WTC11 (cell line): ENCODE data around the gene OGG1. TPM values are rescaled to one million over a fixed set of nuclear protein-coding genes. Genes with fewer than 3 reads are reported as not detected.

Experiments used
- ATAC-seq: fragments of 200-7000 bp; cut with Tn5 transposase; 2 replicates; pipeline ENCODE4 v1.10.0; 2021; ENCODE audit warnings: mild to moderate bottlenecking, moderate library complexity
- CTCF ChIA-PET: fragments of 300-600 bp; sonication (Branson Sonifier 250); formaldehyde crosslinking; loops from one replicate; lab custom pipeline; 2021; ENCODE audit warnings: antibody characterized with exemption; lab: Charles Lee
- POLR2A ChIA-PET: fragments of 350-600 bp; sonication (Branson Sonifier 250); formaldehyde crosslinking; loops from one replicate; lab custom pipeline; 2021; ENCODE audit warnings: antibody characterized with exemption; lab: Charles Lee
- DNase-seq: peaks from one replicate; pipeline ENCODE4 v3.0.0; 2021; ENCODE audit warnings: low spot score
- H3K27ac Mint-ChIP-seq: 2 replicates; pipeline ENCODE4 v1.8.0; 2021; ENCODE audit warnings: mixed read lengths
- H3K27me3 Mint-ChIP-seq: 2 replicates; pipeline ENCODE4 v1.8.0; 2021; ENCODE audit warnings: low read depth, mild to moderate bottlenecking, moderate library complexity, mixed read lengths
- H3K36me3 Mint-ChIP-seq: 2 replicates; pipeline ENCODE4 v1.8.0; 2021; ENCODE audit warnings: mixed read lengths
- H3K4me1 Mint-ChIP-seq: 2 replicates; pipeline ENCODE4 v1.8.0; 2022; ENCODE audit warnings: mixed read lengths
- H3K4me3 Mint-ChIP-seq: 2 replicates; pipeline ENCODE4 v1.8.0; 2021; ENCODE audit warnings: mild to moderate bottlenecking, moderate library complexity, mixed read lengths
- H3K9me3 Mint-ChIP-seq: 2 replicates; pipeline ENCODE4 v1.8.0; 2021; ENCODE audit warnings: mixed read lengths
- AFF4 ChIP-seq: sonication (generic); formaldehyde crosslinking; IDR thresholded peaks from 2 replicates; pipeline ENCODE4 v1.8.1; 2023; ENCODE audit warnings: mild to moderate bottlenecking, missing genetic modification reagents, borderline replicate concordance
- JAZF1 ChIP-seq: fragments of 250-450 bp; sonication (Bioruptor Pico); IDR thresholded peaks from 2 replicates; pipeline ENCODE4 v1.9.0; 2021; ENCODE audit warnings: moderate library complexity, mild to moderate bottlenecking, inconsistent platforms
- NR2C2 ChIP-seq: sonication (generic); formaldehyde crosslinking; IDR thresholded peaks from 2 replicates; pipeline ENCODE4 v1.8.0; 2022; ENCODE audit warnings: mild to moderate bottlenecking, missing genetic modification reagents
- PREB ChIP-seq: sonication (generic); formaldehyde crosslinking; IDR thresholded peaks from 2 replicates; pipeline ENCODE4 v1.8.1; 2022; ENCODE audit warnings: mild to moderate bottlenecking, missing genetic modification reagents, moderate library complexity, borderline replicate concordance
- PRRX2 ChIP-seq: fragments of 250-450 bp; sonication (Bioruptor Pico); IDR thresholded peaks from 2 replicates; pipeline ENCODE4 v1.8.0; 2021; ENCODE audit warnings: mild to moderate bottlenecking
- SP1 ChIP-seq: sonication (generic); formaldehyde crosslinking; conservative IDR thresholded peaks from 2 replicates; pipeline ENCODE4 v1.8.1; 2022; ENCODE audit warnings: missing genetic modification reagents
- ZNF138 ChIP-seq: sonication (generic); formaldehyde crosslinking; conservative IDR thresholded peaks from 2 replicates; pipeline ENCODE4 v1.8.1; 2022; ENCODE audit warnings: mild to moderate bottlenecking, moderate library complexity, missing genetic modification reagents
- ZNF416 ChIP-seq: fragments of 250-450 bp; sonication (Bioruptor Pico); IDR thresholded peaks from 2 replicates; pipeline ENCODE4 v1.9.0; 2021; ENCODE audit warnings: mild to moderate bottlenecking, inconsistent platforms
- total RNA-seq: library from RNA; stranded (reverse); gene quantifications from 3 replicates; pipeline ENCODE4 v1.2.3, GENCODE V29; 2021
- TF ChIP-seq, protein P1 (sequence below): fragments of 250-450 bp; sonication (Bioruptor Pico); IDR thresholded peaks from 2 replicates; pipeline ENCODE4 v1.8.0; 2021; ENCODE audit warnings: mild to moderate bottlenecking
- TF ChIP-seq, protein P2 (sequence below): sonication (generic); formaldehyde crosslinking; IDR thresholded peaks from 2 replicates; pipeline ENCODE4 v1.8.1; 2022; ENCODE audit warnings: low read depth, missing genetic modification reagents, borderline replicate concordance
- TF ChIP-seq, protein P3 (sequence below): sonication (generic); formaldehyde crosslinking; IDR thresholded peaks from 2 replicates; pipeline ENCODE4 v1.8.1; 2022; ENCODE audit warnings: low read depth, mild to moderate bottlenecking, moderate library complexity, missing genetic modification reagents, borderline replicate concordance
- TF ChIP-seq, protein P4 (sequence below): sonication (generic); formaldehyde crosslinking; IDR thresholded peaks from 2 replicates; pipeline ENCODE4 v1.8.1; 2023; ENCODE audit warnings: mild to moderate bottlenecking, missing genetic modification reagents, moderate library complexity

OGG1 gene
- total RNA-seq, 1 experiment from 2014 or later: 27.3 TPM

GRCh38 chr3:9742560-9742959 lies 7.2 kb upstream of the OGG1 start (continued):
- TF ChIP-seq, protein P1, sequence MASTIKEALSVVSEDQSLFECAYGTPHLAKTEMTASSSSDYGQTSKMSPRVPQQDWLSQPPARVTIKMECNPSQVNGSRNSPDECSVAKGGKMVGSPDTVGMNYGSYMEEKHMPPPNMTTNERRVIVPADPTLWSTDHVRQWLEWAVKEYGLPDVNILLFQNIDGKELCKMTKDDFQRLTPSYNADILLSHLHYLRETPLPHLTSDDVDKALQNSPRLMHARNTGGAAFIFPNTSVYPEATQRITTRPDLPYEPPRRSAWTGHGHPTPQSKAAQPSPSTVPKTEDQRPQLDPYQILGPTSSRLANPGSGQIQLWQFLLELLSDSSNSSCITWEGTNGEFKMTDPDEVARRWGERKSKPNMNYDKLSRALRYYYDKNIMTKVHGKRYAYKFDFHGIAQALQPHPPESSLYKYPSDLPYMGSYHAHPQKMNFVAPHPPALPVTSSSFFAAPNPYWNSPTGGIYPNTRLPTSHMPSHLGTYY (CRISPR knock-in tag): no peak
- TF ChIP-seq, protein P2, sequence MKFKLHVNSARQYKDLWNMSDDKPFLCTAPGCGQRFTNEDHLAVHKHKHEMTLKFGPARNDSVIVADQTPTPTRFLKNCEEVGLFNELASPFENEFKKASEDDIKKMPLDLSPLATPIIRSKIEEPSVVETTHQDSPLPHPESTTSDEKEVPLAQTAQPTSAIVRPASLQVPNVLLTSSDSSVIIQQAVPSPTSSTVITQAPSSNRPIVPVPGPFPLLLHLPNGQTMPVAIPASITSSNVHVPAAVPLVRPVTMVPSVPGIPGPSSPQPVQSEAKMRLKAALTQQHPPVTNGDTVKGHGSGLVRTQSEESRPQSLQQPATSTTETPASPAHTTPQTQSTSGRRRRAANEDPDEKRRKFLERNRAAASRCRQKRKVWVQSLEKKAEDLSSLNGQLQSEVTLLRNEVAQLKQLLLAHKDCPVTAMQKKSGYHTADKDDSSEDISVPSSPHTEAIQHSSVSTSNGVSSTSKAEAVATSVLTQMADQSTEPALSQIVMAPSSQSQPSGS: no peak

DNA sequence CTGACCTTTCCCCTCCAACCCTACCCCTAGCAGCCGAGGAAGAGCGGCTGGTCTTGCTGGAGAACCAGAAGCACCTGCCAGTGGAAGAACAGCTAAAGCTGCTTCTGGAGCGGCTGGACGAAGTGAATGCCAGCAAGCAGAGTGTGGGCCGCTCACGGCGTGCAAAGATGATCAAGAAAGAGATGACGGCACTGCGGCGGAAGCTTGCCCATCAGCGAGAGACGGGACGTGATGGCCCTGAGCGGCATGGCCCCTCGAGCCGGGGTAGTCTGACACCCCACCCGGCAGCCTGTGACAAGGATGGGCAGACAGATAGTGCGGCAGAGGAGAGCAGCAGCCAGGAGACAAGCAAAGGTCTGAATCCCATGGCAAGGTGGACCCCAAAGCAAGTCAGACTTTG lies 6.2 kb upstream of the OGG1 start:
- ChIA-PET POLR2A (no interaction called here), CTCF (interaction anchor here (0.6 kb wide), 1 partner anchor 17 kb away, joined by 3 read pairs; no protein-coding TSS in a partner anchor)
- no peaks in the 10 kb centered on the region for H3K27me3 Mint-ChIP-seq

More for the DNA sequence above, 6.2 kb upstream of the OGG1 start:
- ATAC-seq (no peak), DNase-seq (no peak)
- Mint-ChIP-seq H3K4me1 (no peaks in the 10 kb centered on the region), H3K9me3 (no peaks in the 10 kb centered on the region), H3K4me3 (no peak overlapping the region), H3K27ac (no peak overlapping the region), H3K36me3 (peaks cover 81% of the 10 kb centered on the region)
- TF ChIP-seq NR2C2 (CRISPR knock-in tag) (no peak), SP1 (CRISPR knock-in tag) (no peak), PREB (CRISPR knock-in tag) (no peak), ZNF416 (CRISPR knock-in tag) (no peak), ZNF138 (CRISPR knock-in tag) (no peak), JAZF1 (no peak), AFF4 (no peak), PRRX2 (no peak)
- TF ChIP-seq, protein P3, sequence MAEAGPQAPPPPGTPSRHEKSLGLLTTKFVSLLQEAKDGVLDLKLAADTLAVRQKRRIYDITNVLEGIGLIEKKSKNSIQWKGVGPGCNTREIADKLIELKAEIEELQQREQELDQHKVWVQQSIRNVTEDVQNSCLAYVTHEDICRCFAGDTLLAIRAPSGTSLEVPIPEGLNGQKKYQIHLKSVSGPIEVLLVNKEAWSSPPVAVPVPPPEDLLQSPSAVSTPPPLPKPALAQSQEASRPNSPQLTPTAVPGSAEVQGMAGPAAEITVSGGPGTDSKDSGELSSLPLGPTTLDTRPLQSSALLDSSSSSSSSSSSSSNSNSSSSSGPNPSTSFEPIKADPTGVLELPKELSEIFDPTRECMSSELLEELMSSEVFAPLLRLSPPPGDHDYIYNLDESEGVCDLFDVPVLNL (CRISPR knock-in tag): no peak
- TF ChIP-seq, protein P1 (CRISPR knock-in tag): no peak
- TF ChIP-seq, protein P4, sequence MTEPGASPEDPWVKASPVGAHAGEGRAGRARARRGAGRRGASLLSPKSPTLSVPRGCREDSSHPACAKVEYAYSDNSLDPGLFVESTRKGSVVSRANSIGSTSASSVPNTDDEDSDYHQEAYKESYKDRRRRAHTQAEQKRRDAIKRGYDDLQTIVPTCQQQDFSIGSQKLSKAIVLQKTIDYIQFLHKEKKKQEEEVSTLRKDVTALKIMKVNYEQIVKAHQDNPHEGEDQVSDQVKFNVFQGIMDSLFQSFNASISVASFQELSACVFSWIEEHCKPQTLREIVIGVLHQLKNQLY (CRISPR knock-in tag): no peak
